ENCODE data around the gene RPS6KA1.
"Not testable (repeated sequence)": the region's sequence is repeated elsewhere in the genome, so short reads cannot be mapped to it uniquely, and the experiment has no call there.

Gene RPS6KA1

DNA sequence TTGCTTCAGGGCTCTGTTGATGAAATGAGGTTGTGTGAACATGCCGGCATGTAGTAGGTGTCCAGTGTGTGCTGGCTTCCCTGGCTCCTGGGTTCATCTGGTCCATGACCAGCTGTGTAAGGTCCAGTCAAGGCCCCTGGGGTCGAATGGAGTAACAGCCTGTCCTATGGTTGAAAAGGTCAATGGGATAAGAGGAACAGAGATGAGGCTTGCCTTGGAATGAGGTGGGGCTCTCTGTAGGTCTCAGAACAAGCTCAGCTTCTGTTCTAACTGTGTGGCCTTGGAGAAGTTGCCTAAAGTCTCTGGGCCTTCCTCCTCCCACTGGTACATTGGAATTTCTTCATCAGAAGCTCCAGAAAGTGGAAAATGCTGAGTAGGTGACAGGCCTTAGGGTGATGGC, 26.6 kb downstream of the RPS6KA1 start:
- no peak for DNase-seq

DNA sequence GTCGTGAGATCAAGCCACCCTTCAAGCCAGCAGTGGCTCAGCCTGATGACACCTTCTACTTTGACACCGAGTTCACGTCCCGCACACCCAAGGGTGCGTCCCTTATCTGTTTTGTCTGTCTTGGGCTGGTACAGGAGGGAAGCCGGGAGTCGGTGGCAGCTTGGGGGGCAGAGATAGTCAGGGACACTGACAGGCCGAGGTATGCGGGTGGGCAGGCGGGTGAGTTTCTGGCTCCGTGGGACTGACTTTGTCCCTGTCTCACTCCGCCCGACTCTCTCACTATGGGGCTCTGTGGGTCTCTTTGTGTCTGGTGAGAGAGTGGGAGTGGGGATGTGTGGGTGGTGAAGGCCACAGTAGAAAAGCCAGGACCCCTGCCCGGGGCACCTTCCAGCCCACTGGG, 27.4 kb downstream of the RPS6KA1 start:
- DNase-seq: no peak

DNA sequence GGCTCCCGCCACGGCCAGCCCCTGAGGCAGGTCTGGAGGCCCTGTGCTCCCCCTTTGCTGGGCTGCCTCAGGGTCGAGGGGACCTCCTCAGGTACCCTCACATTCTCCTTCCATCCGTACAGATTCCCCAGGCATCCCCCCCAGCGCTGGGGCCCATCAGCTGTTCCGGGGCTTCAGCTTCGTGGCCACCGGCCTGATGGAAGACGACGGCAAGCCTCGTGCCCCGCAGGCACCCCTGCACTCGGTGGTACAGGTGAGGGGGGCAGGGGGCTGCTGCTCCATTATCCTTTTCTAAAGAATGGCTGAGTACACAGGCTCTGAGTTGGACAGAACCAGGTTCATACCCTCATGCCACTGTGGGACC, 29.1 kb downstream of the RPS6KA1 start:
- no peak for DNase-seq

DNA sequence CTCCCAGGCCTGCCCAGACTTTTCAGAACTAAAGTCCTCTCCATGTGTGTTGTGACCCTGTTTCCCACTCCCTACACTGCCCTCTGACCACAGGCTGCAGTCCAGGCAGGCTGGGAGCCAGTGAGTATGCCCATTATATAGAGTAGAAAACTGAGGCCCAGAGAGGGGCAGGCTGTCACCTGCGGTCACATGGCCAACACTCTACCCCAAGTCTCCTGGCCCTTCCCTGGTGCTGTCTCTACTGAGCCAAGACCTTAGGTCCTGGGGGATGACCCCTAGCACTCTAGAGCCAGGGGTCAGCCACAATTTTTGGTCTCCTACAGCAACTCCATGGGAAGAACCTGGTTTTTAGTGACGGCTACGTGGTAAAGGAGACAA, 30.8 kb downstream of the RPS6KA1 start:
- DNase-seq: no peak

DNA sequence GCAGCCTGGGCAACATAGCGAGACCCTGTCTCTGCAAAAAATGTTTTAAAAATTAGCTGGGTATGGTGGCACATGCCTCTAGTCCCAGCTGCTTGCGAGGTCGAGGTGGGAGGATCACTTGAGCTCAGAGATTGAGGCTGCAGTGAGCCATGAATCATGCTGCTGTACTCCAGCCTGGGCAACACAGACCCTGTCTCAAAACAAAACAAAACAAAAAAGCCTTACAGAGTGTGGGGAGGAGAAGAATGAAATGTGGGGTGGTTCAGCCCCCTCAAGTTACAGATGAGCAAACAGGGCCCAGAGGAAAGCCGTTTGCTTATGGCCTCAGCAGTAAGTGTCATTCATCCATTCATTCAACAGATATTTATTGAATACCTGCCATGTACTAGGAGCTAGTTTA, 40.7 kb downstream of the RPS6KA1 start:
- no peak for DNase-seq

DNA sequence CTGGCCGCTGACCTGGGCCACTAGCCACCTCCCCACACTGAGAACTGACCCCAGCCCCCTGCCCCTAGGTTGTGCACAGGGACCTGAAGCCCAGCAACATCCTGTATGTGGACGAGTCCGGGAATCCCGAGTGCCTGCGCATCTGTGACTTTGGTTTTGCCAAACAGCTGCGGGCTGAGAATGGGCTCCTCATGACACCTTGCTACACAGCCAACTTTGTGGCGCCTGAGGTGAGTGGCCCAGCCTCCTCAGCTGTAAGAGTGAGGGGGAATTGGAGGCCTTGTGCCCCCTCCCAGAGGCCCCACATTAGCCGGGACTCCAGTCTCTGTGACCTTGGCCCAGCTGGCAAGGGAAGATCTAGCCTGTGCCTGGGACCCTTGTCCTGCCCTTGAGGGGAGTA, 41.8 kb downstream of the RPS6KA1 start:
- no peak for DNase-seq

DNA sequence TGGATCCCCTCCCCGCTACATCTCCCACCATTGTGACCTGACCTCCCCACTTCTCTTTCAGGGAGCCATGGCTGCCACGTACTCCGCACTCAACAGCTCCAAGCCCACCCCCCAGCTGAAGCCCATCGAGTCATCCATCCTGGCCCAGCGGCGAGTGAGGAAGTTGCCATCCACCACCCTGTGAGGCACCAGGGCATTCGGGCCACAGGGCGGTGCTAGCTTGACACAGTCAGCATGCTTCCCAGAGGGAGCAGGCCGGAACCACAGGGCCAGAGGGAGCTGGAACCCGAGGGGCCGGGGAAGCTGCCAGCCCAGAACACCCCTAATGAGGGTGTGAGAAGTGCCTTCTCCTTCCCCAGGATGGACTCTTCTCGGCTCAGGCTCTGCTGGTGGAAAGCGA, 44.5 kb downstream of the RPS6KA1 start:
- DNase-seq: no peak

DNA sequence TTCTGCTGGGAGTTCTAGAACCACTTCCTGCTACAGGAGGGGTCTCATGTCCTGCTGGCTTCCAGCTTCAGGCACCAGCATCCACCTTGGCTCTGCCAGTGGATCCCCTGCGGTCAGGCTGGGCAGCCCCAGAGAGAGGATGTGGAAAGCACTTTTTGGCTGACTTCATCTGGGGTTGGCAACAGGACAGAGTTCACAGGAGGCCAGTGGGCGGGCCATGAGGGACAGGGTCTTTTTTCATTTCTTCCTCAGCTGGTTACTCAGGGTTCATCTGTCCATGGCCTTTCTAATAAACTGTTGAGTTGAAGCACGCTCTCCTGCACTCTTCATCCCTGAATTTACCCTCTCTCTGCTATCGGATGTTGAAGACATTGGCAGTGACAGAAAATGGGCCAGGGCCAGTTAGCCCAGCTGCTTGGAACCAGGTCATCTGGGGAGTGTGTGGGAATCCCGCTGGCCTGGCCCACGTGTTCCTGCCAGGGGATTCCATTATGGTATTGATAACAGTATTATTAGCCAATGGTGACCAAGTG, 45.2 kb downstream of the RPS6KA1 start:
- peak in 1 of 2 experiments; percentile 19 for DNase-seq

DNA sequence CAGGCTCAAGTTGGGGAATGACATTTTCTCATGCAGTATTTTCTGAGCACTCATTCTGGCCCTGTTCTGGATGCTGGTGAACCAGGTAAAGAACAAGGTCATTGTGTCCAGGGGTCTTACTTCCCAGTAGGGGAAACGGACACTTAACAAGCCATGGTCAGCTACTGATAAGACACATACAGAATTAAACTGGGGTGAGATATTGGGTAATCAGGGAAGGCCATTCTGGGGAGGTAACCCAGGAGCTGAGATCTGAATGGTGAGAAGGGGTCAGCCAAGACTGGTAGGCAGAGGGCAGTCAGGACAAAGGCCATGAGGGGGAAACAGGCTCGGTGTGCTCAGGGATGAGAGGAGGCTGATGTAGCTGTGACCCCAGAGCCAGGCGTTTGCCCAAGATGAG, 45.8 kb downstream of the RPS6KA1 start:
- DNase-seq: no peak

DNA sequence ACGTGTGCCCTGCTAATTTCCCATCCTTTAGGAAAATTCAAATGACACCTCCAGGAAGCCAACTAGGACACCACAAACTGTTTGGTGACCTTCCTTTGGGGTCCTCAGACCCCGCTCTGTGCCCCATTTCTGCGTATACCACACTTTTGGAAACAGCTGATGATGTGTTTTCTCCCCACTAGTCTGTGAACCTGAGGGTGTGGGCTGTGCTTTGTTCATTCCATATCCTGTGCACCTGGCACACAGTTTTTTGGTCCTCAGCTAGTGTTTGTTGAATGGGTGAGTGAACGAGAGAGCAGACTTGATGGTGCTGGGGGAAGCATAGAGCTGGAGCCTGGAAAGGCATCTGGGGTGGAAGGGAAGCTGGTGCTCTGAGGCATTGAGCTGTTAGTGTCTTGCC, 48.6 kb downstream of the RPS6KA1 start:
- no peak for DNase-seq

DNA sequence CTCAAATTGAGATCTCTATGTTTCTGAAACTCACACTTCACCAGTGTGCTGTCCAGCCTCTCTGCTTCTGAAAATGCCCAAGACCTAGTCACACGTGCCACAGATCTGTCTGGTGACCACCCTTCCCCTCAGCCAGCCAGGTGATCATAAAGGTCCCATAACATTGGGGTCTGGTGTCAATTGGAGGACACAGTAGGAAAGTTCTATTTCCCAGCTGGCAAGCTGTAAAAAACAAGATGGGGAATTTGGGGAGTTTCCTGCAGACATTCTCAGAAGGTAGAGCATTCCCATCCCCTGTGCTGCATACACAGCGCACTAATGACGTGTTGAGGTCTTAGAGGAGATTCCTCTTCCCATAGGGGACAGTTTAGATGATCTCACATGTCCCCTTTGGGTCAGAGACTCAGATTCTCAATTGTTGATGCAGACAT, 50.1 kb downstream of the RPS6KA1 start:
- DNase-seq: no peak

DNA sequence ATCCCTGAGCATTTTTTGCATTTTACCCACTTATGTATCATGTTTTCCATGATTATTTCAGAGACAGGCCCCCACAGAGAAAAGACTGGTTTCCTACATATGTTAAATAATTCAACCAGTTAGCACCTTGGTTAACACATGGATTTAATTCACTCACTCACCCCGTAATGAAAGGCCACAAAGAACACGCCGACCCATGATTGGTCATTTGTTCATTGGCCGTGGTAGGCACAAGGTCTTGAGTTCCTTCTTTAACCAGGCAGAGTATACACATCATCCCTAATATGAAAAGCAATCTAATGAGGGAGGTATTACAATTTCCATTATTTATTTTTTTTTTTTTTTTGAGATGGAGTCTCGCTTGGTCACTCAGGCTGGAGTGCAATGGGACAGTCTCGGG, 50.6 kb downstream of the RPS6KA1 start:
- DNase-seq: no peak

DNA sequence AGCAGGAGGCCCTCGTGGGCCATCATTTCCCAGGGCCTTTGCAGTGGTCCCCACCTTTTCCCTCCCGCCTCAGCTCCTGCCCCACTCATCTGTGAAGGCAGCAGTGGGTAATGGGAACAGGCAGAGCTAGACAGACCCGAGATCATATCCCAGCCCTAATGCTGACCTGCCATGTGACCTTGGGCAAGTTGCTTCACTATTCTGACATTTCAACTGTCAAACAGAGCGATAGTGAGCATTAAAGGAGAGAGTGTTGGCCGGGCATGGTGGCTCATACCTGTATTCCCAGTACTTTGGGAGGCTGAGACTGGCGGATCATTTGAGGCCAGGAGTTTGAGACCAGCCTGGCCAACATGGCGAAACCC, 51.7 kb downstream of the RPS6KA1 start:
- DNase-seq: no peak

DNA sequence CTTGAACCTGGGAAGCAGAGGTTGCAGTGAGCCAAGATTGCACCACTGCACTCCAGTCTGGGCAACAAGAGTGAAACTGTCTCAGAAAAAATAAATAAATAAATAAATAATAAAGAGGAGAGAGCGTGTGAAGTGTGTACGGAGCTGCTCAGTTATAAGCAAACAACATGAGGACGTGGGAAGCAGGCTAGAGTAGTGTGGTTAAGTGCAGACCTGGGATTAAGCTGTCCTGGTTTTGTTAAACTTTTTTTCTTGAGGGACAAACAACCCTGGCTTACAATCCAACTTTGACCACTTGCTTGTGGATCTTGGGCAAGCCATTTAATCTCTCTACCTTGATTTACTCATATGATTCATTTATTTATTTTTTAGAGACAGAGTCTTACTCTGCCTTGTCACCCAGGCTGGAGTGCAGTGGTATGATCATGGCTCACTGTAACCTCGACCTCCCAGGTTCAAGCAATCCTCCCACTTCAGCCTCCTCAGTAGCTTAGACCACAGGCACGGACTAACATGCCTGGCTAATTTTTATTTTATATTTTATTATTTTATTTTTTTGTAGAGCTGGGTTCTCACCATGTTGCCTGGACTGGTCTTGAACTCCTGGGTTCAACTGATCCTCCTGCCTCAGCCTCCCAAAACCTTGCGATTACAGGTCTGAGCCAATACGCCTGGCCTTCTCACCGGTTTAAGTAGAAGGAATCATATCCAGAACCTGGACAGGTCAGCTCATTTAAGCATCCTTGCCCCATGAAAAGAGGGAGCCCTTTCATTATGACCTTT, 52.7 kb downstream of the RPS6KA1 start:
- no peak for DNase-seq

DNA sequence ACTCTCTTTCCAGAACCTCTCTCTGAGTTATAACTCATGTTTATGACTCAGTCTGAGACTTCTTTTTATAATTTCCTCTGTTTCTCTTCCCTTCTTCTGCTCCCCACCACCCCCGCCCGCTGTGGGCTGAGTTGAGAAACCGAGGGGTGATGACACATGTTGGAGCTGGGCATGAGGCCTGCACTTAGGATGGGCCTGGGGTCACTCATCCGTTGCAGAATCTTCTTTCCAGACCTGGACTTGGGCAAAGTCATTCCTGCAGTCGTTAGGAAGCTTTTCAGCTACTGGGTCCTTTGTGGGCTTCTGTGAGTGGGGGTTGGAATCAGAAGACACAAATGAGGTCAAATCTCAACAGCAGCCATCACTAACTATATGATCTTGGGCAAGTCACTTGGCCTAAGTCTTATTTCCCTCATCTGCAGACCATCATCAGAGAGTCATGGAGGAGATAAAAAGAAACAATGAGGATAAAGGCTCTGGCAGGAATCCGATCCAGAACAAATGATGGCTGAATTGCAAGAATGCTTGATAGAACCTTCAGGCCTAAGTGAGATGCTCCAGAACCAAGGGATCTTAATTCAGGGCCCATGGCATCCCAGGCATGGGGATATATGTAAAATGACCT, 53.4 kb downstream of the RPS6KA1 start:
- DNase-seq: no peak

DNA sequence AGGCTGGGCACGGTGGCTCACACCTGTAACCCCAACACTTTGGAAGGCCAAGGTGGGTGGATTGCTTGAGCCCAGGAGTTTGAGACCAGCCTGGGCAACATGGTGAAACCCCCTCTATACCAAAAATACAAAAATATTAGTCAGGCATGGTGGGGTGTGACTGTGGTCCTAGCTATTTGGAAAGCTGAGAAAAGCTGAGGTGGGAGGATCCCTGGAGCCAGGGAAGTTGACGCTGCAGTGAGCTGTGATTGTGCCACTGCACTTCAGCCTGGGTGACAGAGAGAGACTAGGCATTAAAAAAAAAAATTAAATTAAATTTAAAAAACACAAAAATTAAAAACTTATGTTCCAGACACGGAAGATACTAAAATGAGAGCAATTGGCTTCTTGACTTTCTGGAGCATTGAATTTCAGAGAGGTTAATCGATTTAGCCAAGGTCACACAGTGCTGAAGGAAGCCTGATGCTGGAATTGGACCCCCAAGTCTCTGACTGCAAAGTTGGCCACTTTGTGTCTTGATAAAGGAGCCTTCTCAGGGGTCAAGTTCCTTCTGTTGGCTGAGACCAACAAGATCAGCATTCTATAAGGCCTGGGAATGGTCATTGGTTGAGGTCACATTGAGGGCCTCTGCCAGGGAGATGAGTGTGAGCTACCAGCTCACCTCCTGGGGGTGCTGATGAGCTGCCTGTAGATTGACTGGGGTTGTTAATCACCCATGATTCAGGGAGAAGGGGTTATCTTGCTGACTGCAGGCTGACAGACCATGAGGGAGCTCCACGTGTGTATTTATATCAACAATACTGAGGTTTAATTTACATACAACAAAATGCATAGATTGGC, 54.3 kb downstream of the RPS6KA1 start:
- DNase-seq: no peak

DNA sequence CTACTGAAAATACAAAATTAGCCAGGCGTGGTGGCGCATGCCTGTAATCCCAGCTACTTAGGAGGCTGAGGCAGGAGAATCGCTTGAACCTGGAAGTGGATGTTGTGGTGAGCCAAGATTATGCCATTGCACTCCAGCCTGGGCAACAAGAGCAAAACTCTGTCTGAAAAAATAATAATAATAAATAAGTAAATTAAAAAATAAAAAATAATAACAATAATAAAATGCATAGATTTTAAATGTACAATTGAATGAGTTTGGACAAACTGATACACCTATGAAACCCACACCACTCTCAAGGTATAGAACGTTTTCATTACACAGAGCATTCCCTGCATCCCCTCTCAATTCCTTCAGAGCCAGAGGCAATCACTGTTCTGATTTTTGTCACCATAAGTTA, 55.0 kb downstream of the RPS6KA1 start:
- DNase-seq: not testable (repeated sequence)

DNA sequence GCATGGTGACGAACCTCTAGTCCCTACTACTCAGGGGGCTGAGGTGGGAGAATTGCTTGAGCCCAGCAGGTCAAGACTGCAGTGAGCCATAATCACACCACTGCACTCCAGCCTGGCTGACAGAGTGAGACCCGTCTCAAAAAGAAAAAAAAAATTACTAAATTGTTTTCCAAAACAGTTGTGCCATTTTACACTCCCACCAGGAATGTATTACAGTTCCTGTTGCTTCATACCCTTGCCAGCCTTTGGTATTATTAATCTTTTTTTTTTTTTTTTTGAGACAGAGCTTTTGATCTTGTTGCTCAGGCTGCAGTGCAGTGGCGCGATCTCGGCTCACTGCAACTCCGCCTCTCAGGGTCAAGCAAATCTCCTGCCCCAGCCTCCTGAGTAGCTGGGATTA, 55.9 kb downstream of the RPS6KA1 start:
- no peak for DNase-seq

DNA sequence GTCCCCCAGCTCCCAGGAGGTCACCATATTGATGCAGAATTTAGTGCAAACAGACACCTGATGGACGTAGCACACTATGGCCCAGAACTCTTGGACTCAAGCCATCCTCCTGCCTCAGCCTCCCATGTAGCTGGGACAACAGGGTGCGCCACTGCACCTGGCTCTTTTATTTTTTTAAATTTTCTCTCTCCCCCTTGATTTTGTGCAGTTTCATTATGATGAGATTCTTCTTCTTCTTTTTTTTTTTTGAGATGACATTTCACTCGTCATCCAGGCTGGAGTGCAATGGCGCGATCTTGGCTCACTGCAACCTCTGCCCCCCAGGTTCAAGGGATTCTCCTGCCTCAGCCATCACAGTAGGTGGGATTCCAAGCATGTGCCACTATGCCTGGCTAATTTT, 63.8 kb downstream of the RPS6KA1 start:
- no peak for DNase-seq

DNA sequence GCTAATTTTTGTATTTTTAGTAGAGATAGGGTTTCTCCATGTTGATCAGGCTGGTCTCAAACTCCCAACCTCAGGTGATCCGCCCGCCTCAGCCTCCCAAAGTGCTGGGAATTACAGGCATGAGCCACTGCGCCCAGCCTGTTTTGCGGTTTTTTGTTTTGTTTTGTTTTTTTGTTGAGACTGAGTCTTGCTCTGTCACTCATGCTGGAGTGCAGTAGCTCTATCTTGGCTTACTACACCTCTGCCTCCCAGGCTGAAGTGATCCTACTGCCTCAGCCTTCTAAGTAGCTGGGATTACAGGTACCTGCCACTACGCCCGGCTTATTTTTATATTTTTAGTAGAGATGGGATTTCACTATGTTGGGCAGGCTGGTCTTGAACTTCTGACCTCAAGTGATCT, 65.0 kb downstream of the RPS6KA1 start:
- not testable (repeated sequence) for DNase-seq

DNA sequence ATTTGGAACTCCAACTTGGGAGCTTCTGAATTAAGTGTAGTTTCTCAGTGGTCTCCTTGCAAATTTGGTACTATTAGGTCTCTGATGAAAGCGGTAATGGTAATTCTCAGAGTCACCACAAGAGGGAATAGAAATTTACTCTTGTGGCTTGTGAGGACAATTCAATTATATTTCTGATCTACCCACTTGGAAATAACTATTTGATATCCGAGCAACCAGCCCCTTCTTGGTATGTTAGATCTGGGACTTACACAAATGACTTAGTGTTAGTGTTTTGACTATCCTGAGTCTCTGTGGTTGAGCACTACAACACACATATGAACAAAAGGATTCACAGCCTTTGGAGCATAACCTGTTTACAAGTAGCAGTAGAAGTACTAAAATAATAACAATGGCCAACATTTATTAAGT, 68.1 kb downstream of the RPS6KA1 start:
- DNase-seq: peak; percentile 59 to 75

DNA sequence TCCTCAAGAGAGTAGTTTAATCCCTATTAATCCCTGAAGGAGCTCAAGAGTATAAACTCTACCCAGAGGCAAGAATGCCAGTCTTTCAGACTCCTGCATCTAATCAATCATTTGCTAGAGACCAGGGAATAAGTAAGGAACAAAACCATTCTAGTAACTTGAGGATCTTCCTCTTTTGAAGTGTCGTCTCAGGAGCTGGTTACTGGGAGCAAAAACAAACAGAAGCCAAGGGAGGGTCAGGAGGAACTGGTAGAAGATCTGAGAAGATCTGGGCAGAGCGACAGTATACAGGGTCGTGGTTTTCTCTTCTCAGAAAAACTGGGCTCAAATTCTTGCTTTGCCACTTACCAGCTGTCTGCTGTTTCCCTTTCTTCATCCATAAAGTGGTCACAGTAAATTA, 69.3 kb downstream of the RPS6KA1 start:
- DNase-seq: no peak

DNA sequence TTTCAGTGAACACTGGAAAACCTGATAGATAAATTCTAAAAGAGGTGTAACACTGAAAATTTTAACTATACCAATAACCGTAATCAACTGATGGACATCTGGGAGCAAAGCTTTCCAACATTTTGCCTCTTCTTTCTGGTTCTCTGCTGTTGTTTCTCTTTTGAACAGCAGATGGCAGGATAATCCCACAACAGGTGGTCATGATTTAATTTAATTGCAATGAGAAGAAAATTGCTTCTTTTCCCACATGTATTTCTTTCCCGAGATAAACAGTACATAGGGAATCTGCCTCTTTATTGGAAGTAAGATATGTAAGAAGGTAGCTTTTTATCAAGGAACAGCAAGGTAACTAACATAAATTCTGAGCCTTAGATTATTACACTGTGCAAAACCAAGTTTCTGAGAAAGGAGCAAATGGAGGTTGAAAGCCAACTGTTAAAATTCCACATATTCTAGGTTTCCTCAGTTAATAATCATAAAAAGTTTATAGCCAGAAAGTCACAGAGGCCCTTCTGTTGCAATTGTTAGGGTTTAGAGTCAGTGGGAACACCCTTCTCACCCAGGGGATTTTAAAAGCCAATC, 72.9 kb downstream of the RPS6KA1 start:
- peak; percentile 76 to 77 for DNase-seq
